Measurements from ENCODE around the gene SETDB2.
A peak's percentile ranks its signal among the peaks of the same experiment; 100 is the strongest.

SETDB2 gene

DNA sequence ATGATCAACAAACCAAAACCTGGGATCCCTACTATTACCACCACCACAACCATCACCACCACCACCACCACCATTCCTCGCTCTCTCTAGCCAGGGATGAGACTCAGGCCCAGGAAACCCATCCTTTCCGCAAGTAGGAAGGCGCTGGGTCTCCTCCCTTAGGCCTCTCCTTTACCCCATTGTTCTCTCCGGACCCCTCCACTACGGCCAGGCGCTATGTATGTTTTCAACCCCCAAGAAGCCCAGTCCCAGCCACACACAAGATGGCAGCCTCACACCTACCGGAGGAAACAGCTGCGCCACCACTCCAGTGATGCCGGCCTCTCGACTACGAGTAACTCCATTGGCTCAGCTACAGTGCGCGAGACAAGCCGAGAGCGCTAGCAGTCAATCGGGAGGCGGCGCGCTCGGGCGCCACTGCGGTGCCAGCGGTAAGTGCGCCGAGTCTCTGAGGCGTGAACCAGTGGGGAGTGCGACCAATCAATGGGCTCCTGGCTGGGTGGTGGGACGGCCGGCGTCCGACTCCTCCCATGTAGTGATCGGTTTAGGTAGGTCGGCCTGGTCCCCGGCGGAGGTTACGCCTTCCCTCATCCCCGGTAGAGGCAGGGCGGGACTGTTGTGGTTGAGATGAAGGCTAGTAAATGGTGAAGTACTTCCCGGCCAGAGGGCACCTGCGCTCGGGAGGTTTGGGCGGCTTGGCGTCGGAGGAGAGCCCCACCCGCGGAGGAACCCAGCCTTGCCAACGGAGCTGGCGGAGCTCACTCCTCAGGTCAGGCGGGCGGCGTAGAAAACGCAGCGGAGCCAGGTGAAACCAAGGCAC is at the start of gene SETDB2, which contains the start of gene CAB39L:
Gene SETDB2, plus strand, starts transcription at position 571 of the 820 bp plus-strand sequence. CDS start 7,620 bp downstream, outside the sequence.
Gene CAB39L, minus strand, starts transcription at position 361 of the 820 bp plus-strand sequence. CDS start 61,154 bp downstream, outside the sequence.
- DNase-seq (ENCODE audit: low read depth in 2 of 2, low spot score in 1 of 2): peak; percentile 94 to 98

DNA sequence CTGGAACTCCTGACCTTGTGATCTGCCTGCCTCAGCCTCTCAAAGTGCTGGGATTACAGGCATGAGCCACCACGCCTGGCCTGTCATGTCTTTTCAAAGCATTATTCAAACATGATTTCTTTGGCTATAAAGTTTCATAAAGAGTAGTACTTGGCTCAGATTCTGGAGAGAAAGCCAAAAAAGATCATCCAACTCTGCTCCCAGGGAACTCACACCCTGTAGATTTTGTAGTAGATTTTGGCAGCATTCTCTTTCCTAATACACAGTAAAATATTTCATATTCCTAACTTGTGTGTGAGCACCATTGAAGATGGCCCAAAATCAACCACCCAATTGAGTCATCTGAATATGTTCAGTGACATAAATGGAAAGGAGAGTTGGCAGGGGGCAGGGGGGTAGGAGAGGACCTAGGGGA is 48.6 kb upstream of the SETDB2 start:
- no peak for DNase-seq (ENCODE audit: low read depth in 2 of 2, low spot score in 1 of 2)

GRCh38 chr13:49395878-49396380 is 48.1 kb upstream of the SETDB2 start:
- no peak for DNase-seq (ENCODE audit: low read depth in 2 of 2, low spot score in 1 of 2)

DNA sequence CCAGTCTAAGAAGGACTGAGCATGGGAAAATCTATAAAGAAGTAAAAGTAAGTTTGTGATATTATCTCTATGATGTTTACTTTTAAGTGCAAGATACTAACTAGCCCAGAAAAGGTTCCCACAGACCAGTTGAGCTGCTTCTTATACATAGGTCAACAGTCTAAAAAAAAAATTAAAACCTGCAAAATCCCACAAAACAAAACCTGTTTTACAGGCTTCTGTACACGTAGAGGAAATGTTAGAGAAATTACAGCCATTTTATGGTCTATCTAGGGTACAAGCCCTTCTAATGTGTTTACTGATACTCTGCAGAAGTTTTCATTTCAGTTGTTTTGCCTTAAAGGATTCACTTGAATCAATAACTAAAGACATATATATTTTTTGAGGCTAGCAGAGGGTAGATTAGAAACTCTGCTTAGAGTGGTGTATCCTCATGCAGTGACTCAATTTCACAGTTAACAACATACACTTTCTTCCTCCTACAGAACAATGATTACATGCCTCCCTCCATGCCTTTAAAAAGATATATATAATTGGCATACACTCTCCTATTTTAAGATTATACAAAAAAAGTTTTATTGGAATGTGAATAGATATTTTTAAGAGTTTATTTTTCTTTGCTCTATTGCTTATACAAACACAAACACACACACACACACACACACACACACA is 44.1 kb upstream of the SETDB2 start:
- no peak for DNase-seq (ENCODE audit: low read depth in 2 of 2, low spot score in 1 of 2)

GRCh38 chr13:49400755-49401659 is 43.1 kb upstream of the SETDB2 start:
- DNase-seq (ENCODE audit: low read depth in 2 of 2, low spot score in 1 of 2): no peak

DNA sequence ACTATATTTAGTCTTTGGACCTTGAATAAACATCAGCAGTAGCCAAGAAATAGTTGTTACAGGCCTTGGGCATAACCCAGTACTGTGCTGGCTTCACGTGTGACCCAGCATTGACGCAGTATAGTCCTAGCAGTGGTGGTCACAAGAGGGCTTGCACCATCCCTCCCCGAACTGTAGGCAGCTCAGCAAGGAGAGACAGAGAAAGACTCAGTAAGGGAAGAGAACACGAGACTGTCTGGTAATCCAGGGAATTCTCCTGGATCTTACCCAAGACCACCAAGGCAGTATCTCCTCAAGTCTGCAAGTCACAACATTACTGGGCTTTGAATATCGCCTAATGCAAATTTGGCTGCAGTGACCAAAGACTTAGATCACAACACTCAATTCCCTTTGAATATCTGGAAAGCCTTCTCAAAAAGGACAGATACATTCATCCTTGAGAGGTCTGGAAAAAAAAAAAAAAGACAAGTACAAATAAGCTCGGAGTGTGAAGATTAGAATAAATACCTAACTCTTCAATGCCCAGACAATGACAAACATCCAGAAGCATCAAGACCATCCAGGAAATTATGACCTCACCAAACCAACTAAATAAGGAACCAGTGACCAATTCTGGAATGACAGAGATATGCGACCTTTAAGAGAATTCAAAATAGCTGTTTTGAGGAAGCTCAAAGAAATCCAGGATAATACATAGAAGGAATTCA is 39.9 kb upstream of the SETDB2 start:
- DNase-seq (ENCODE audit: low read depth in 2 of 2, low spot score in 1 of 2): no peak

DNA sequence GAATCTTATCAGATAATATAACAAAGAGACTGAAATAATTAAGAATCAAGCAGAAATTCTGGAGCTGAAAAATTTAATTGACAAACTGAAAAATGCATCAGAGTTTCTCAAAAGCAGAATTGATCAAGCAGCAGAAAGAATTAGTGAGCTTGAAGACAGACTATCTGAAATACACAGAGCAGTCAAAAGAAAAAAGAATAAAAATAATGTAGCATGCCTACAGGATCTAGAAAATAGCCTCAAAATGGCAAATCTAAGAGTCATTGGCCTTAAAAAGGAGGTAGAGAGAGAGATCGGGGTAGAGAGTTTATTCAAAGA is 39.4 kb upstream of the SETDB2 start:
- DNase-seq (ENCODE audit: low read depth in 2 of 2, low spot score in 1 of 2): no peak

GRCh38 chr13:49407068-49407467 is 37.0 kb upstream of the SETDB2 start:
- no peak for DNase-seq (ENCODE audit: low read depth in 2 of 2, low spot score in 1 of 2)

GRCh38 chr13:49407936-49408335 is 36.1 kb upstream of the SETDB2 start:
- no peak for DNase-seq (ENCODE audit: low read depth in 2 of 2, low spot score in 1 of 2)

DNA sequence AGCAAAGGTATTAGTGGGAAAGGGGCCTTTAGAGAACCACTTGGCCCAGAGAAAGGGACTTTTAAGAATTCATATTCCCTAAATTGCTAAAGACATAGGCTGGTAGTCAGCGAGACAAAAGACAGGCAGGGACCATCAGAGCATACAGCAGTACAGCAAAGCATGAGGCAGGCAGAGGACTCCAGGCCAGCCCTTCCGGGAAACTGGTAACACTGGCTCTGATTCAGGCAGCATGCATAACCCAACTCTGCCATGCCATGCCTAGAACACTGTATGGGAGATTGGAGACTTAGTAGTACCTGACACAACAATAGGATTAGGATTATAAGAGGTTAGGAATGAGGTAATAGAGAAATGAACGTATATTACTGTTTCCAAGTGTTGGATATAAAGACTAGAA is 35.1 kb upstream of the SETDB2 start:
- DNase-seq (ENCODE audit: low read depth in 2 of 2, low spot score in 1 of 2): no peak

DNA sequence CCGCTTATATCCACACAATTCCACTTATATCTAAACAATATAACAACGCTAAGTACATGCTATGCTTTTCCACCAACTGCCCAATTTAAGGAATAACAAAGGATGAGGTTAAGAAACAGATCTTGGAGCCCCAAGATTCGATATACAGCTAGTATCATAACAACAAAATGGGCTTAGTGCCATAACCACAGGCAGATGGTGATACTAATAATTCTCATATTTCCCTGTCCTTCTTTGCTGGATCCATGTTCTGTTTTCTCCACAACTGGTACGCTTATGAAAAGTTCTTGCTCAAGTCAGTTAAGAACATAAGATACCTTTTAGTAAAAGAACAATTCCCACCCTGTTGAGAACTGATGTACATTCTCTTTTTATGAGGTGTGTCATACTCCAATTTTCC is 34.1 kb upstream of the SETDB2 start:
- DNase-seq (ENCODE audit: low read depth in 2 of 2, low spot score in 1 of 2): no peak

DNA sequence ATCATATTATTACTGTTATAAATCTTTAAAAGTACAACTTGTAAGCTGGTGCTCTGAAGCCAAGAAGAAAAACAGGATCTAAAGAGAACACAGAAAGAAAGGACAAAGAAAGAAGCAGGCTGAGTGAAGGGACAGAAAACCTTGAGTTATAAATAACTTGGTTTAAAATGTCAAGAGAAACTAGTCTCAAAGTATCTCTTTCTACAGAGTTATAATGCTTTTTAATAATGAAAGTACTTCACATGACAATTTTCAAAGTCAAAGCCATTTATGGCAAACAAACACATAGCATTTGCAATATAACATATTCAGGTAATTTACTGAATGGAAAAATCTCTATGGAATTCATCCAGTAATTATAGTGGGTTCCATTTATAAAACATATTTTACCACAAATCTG is 33.6 kb upstream of the SETDB2 start:
- DNase-seq (ENCODE audit: low read depth in 2 of 2, low spot score in 1 of 2): no peak

DNA sequence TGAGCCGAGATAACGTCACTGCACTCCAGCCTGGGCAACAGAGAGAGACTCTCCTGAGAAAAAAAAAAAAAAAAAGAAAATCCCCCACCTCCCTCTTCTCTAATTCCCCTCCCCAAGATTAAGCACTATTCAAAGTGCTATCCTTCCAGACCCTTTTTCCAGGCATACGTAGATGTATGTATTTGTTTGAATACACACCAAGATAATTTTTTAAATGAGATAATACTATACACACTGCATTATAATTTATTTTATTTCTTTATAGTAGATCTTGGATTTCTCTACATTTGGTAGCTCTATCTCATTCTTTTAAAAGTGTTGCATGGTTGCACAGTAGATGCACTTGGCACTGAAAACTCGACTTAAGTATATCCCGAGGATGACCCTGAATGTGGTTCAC is 32.7 kb upstream of the SETDB2 start:
- no peak for DNase-seq (ENCODE audit: low read depth in 2 of 2, low spot score in 1 of 2)

DNA sequence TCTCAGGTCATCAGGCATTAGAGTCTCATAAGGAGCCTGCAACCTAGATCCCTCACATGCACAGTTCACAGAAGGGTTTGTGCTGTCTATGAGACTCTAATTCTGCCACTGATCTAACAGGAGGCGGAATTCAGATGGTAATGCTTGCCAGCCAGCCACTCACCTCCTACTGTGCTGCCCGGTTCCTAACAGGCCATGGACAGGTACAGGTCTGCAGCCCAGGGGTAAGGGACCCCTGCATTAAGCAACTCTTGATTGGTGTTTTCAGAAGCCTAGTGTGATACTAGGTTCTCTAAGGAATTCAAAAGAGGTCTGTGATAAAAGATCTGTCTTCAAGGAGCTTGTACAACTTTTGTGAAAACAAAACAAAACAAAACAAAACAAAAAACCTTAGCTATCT is 31.3 kb upstream of the SETDB2 start:
- no peak for DNase-seq (ENCODE audit: low read depth in 2 of 2, low spot score in 1 of 2)

- DNase-seq (ENCODE audit: low read depth in 2 of 2, low spot score in 1 of 2): no peak
Measured at GRCh38 chr13:49417161-49417560, 26.9 kb upstream of the SETDB2 start.

DNA sequence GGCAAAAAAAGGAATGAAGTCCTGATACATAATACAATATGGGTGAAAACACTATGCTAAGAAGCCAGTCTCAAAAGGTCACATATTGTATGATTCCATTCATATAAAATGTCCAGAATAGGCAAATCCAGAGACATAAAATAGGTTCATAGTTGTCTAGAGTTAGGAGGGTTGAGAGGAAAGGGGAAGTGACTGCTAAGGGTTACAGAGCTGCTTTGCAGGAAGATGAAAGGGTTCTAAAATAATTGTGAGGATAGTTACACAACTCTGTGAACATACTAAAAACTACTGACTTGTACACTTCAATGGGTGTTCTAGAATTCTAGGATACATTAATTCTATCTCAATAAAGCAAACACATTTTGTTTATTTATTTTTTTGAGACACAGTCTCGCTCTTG is 25.9 kb upstream of the SETDB2 start:
- no peak for DNase-seq (ENCODE audit: low read depth in 2 of 2, low spot score in 1 of 2)

DNA sequence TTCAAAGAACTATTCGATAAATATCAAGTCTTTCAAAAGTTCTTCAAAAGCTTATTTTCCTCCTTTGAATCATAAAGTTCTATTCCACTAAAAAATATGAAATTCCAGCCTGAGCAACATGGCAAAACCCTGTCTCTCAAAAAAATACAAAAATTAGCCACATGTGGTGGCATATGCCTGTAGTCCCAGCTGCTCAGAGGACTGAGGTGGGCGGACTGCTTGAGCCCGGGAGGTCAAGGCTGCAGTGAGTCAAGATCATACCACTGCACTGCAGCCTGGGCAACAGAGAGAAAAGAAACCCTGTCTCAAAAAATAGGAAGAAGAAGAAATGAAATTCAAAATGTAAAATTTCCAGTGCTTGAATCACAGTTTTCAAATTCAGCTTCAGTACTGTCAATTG is 24.8 kb upstream of the SETDB2 start:
- no peak for DNase-seq (ENCODE audit: low read depth in 2 of 2, low spot score in 1 of 2)

DNA sequence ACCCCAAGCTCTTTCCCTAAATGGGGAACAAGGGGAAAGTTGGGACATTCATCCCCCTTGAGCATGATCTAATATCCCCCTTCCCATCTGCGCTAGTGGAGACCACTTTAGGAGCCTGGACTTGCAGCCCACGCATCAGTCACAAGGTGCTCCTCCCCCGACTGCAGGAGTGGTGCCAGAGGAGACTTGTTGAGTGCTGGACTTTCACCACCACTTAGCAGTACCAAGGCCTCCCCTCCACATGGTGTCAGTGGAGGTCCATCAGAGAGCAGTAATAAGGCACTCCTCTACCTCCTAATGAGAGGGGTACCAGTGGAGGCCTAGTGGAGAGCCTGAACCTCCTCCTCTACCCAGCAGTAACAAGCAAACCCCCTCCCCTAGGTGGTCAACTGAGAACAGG is 22.7 kb upstream of the SETDB2 start:
- DNase-seq (ENCODE audit: low read depth in 2 of 2, low spot score in 1 of 2): no peak

DNA sequence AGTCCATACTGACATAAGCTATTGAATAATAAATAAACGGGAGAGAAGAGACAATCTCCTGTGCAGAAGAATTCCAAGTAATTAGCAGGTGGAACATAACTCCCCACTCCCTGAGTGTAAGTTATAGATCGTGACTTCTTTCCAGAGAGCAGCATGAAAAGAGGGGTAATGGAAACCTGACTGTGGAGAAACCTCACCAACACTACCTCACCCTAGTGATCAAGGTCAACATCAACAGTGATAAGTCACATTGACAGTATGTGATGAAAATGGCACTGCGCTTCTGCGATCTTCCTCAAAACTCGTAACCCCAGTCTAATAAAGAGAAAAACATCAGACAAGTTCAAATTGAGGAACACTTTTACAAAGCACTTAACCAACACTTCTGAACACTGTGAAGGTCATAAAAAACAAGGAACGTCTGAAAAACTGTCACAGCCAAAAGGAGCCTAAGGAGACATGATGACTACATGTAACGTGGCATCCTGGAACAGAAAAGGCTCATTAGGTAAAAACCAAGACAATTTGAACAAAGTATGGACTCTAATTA is 20.0 kb upstream of the SETDB2 start:
- DNase-seq (ENCODE audit: low read depth in 2 of 2, low spot score in 1 of 2): no peak

DNA sequence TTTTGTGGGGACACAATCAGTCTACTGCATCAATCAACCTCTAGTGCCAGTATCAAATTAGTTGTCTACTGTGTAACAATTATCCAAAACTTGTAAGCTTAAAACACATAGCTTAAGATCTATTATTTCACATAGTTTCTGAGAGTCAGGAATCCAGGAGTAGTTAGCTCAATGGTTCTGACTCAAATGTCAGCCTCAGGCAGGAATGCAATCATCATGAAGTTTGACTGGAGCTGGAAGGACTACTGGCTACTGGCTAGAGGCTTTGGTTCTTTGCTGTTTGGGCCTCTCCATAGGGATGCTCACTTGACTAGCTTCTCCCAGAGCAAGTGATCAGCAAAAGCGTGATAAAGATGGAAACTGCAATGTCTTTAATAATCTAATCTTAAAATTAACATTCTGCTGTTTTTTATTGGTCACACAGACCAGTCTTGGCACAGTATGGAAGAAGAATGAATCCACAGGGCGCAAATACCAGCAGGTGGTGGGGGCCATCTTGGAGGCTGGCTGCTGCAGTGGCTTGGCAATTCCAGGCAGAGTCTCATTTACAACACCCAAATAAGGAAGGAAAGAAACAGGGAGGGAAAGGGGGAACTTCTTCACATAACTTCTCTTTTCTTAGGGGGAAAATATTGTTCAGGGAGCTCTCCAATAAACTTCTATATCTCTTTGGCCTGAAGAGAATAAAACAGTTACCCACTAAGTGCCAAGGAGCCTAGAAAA is 15.9 kb upstream of the SETDB2 start:
- DNase-seq (ENCODE audit: low read depth in 2 of 2, low spot score in 1 of 2): no peak

All from stimulated activated CD8-positive, alpha-beta memory T cell treated with anti-CD3 and anti-CD28 coated beads, Interleukin-4, amount 100 ng/mL, for 1 hour (primary cell).